NB4 (cell line): ENCODE results near the gene SMIM1.

Experiments used
- DNase-seq: peaks from one replicate; pipeline ENCODE4 v3.0.0; 2010; ENCODE audit warnings: low read depth
- H3K4me3 ChIP-seq: one replicate; pipeline ENCODE4 v1.5.1; 2011; ENCODE audit warnings: mild to moderate bottlenecking, low read depth, low read length, moderate library complexity
- MYC ChIP-seq: IDR thresholded peaks from 2 replicates; pipeline ENCODE4 v1.6.1; 2011; ENCODE audit warnings: low read depth, low read length
- POLR2A ChIP-seq: IDR thresholded peaks from 2 replicates; pipeline ENCODE4 v1.6.1; 2011; ENCODE audit warnings: mild to moderate bottlenecking; ENCODE audit not compliant: insufficient read length; ENCODE audit errors: extremely low read depth
- TF ChIP-seq, protein P1 (sequence below): IDR thresholded peaks from one replicate; pipeline ENCODE4 v1.5.1; 2012; ENCODE audit warnings: low read depth, low read length
- TF ChIP-seq, protein P2 (sequence below): IDR thresholded peaks from 2 replicates; pipeline ENCODE4 v1.6.1; 2011; ENCODE audit warnings: low read depth, low read length

The SMIM1 gene

DNA sequence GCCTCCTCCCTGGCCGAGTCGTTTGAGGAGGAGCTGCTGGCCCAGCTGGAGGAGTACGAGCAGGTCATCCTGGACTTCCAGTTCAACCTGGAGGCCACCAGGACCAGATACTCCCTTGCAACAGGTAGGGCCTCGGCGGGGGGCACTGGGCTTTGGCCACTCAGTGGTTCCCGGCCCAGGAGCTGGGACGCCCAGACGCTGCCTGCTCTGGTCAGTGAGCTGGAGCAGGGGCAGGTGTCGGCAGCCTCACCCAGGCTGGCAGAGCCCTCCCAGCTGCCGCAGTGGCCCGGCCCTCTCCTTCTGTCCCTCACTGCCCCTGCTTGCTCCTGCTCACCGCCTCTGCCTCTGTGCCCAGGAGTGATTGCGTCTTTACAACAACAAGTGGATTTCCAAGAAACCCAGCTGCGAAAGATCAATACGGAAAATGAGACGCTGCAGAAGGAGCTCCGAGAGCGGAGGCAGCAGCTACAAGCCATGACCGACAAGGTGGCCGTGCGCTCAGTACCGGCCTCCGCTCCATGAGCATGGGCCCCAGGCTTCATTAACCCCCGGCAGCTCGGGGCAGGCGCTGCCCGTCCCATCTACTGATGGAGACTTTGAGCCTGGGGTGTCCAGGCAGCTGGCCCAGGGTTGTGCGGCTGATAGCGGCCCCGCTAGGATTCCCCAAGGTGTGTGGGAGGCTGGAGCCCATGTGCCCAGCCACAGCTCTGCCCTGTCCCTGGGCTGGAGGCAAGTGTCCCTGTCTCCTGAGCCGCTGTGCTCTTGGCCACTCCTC, 9.0 kb upstream of the SMIM1 start:
- TF ChIP-seq, protein P1, sequence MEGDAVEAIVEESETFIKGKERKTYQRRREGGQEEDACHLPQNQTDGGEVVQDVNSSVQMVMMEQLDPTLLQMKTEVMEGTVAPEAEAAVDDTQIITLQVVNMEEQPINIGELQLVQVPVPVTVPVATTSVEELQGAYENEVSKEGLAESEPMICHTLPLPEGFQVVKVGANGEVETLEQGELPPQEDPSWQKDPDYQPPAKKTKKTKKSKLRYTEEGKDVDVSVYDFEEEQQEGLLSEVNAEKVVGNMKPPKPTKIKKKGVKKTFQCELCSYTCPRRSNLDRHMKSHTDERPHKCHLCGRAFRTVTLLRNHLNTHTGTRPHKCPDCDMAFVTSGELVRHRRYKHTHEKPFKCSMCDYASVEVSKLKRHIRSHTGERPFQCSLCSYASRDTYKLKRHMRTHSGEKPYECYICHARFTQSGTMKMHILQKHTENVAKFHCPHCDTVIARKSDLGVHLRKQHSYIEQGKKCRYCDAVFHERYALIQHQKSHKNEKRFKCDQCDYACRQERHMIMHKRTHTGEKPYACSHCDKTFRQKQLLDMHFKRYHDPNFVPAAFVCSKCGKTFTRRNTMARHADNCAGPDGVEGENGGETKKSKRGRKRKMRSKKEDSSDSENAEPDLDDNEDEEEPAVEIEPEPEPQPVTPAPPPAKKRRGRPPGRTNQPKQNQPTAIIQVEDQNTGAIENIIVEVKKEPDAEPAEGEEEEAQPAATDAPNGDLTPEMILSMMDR, result no peak
- no peak for TF ChIP-seq MYC
- no peak for TF ChIP-seq POLR2A
- TF ChIP-seq, protein P2, sequence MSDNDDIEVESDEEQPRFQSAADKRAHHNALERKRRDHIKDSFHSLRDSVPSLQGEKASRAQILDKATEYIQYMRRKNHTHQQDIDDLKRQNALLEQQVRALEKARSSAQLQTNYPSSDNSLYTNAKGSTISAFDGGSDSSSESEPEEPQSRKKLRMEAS, result no peak
- H3K4me3 ChIP-seq, result no peak overlapping the region
- DNase-seq, result no peak

DNA sequence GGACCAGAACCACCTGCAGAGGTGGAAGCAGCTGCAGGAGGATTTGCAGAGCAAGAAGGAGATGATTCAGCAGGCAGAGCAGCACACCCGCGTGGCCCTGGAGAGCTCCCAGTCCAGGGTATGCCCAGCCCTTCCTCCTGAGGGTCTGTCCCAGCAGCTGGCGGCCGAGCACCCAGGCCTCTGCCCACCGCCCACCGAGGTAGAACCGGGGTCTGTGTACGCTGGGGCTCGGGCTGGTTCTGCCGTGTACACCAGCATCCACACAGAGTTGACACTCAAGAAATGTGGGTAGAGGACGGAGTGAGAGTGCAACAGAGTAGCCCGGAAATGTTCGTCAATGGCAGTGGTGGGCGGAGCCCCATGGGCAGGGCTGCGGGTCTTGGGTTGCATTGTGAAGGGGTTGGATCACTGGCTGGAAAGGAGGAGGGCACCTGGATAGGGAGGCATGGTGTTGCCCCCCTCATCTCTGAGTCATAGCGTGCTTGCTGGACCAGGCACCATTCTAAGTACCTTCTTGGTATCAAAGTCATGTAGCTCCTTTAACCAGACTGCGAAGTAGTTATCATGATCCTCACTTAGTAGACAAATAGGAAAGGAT, 5.1 kb upstream of the SMIM1 start:
- no peak overlapping the region for H3K4me3 ChIP-seq
- DNase-seq, result no peak
- TF ChIP-seq, protein P2, result no peak
- TF ChIP-seq, protein P1, result no peak
- TF ChIP-seq POLR2A, result no peak
- no peak for TF ChIP-seq MYC

DNA sequence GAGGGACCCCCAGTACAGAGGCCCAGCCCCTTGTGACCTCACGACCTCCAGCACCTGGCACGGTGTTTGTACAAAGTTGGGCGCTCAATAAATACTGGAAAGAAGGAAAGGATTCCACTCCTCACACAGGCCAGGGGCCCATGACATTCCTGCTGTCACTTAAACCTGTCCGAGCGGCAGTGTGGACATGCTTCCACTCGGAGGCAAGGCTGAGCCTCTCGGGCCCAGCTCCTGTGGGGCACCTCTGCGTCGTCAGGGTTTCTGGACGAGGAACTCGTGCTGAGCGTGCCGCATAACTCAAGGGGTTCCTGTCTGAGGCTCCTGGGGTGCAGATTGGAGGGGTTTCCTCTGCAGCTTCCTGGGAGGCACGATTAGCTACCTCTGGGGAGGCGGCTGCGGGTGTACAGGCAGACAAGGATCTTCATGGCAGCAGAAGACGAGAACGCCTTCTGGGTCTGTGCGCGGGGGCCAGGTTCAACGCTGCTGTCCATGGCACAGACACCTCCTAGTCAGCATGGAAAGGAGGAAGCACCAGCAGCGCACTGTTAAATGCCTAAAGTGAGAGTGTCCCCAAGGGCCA, 3.6 kb upstream of the SMIM1 start:
- no peak overlapping the region for H3K4me3 ChIP-seq
- TF ChIP-seq, protein P1, result no peak
- no peak for TF ChIP-seq POLR2A
- no peak for TF ChIP-seq MYC
- TF ChIP-seq, protein P2, result no peak
- DNase-seq, result no peak

DNA sequence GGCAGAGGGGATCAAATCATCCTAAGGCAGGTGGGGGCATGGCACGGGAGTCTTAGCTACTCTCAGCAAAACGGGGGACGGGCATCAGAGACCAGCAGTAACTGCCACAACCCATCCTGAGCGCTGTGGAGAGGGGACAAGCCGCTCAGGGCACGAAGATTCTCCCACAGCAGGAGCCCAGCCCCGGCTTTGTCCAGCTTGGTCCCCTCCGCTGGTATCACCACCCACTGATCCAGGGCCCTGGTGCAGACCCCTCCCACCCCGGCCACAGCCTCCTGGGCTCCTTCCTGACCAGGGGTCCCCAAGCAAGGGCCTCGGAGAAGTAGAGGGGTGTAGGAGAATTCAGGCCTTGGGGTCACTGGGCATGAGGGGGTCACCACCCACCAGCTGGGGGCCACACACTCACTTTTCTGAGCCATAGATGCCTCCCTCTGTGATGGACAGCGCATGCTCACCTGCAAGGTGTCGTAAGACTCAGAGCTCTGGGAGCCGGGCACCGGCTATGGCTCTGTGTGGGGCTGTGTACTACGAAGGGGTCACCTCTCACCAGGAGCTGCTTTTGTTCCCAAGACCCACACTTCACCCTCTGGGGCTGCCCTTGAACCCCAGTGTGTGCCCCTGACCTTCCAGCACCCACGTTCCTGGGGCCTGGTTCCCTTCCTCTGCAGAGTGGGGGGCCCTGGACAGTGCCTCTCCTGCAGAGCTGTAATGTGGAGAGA, 2.3 kb upstream of the SMIM1 start:
- no peak for DNase-seq
- TF ChIP-seq, protein P2, result no peak
- TF ChIP-seq MYC, result no peak
- H3K4me3 ChIP-seq, result no peak overlapping the region

DNA sequence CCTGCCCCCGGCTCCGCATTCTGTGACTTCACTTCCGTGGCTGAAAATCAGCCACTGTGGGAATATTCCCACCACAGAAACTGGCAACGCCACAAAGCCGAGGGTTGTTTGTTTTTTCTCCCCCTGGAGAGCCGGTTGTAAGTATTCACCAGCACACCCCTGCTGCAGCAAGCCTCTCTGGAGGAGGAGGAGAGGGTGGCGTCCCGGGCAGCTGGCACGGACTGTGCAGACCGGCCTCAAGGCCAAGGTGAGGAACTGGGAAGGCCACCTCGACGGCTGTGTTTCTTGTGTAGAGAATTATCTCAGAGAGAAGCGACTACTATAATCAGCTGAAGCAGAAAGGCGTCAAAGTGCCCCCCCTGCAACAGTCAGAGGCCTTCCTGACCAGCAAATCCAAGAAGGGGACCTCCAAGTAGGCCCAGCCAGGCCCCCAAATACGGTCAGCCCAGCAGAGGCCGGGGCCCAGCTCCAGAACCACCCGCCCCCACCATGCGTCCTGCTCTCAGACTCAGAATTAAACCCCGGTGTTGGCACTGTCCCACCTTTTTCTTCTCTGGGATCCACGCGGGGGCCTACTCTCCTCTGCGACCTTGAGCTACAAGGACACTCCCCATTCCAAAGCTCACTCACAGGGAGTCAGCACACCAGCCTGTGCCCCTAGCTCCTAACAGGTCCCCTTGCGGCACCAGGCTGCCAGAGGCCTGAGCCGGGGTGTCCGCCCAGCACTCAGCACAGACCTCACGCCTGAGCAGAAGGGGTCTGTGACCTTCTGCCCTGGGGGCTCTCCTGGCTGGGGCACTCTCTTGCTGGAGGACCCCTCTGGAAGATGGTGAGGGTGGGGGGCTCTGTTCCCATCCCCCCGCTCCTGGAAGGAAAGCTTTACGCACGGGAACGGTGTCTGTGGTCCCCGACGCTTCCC, 1.2 kb upstream of the SMIM1 start:
- DNase-seq, result no peak
- TF ChIP-seq, protein P2, result no peak
- TF ChIP-seq POLR2A, result no peak
- TF ChIP-seq, protein P1, result no peak
- no peak for TF ChIP-seq MYC
- H3K4me3 ChIP-seq, result peak overlapping the region; percentile 11
